PC-9 (cell line): Measurements from ENCODE around the gene TSHZ2. TPM values are rescaled to one million over a fixed set of nuclear protein-coding genes. Genes with fewer than 3 reads are reported as not detected.

ENCODE experiments used
- BruUV-seq: library from RNA; stranded (reverse); fragments of 400-500 nt; replicated peaks from 2 replicates; lab custom pipeline; 2021; lab: Mats Ljungman, UMichigan
- CTCF ChIA-PET: fragments of 300-600 bp; sonication (Branson Sonifier 250); formaldehyde crosslinking; loops from one replicate; lab custom pipeline; 2022; ENCODE audit warnings: antibody characterized with exemption; lab: Charles Lee
- POLR2A ChIA-PET: fragments of 300-600 bp; sonication (Branson Sonifier 250); formaldehyde crosslinking; loops from one replicate; lab custom pipeline; 2022; ENCODE audit warnings: antibody characterized with exemption; ENCODE audit not compliant: unreplicated experiment; lab: Charles Lee
- DNase-seq, 2 experiments: peaks; one replicate each; pipeline versions ENCODE4 v3.0.0 to v3.0.0-alpha.2; 2015 to 2022; ENCODE audit warnings: mixed read lengths in 1 of 2
- H2AFZ ChIP-seq: fragments of 200-600 bp; sonication (generic); 2 replicates; pipeline ENCODE4 v1.8.1; 2017; ENCODE audit warnings: antibody characterized with exemption
- H3F3A ChIP-seq: fragments of 200-600 bp; sonication (generic); 2 replicates; pipeline ENCODE4 v1.8.1; 2017; ENCODE audit warnings: antibody characterized with exemption, mild to moderate bottlenecking, low read depth; ENCODE audit not compliant: insufficient read depth
- H3K27ac ChIP-seq: fragments of 200-600 bp; sonication (generic); 2 replicates; pipeline ENCODE4 v1.6.1; 2016; ENCODE audit warnings: mixed run types
- H3K27me3 ChIP-seq: fragments of 200-600 bp; sonication (generic); 2 replicates; pipeline ENCODE4 v1.6.1; 2016; ENCODE audit warnings: low read depth, mixed run types; ENCODE audit not compliant: insufficient read depth
- H3K36me3 ChIP-seq: fragments of 200-600 bp; sonication (generic); 2 replicates; pipeline ENCODE4 v1.6.1; 2016; ENCODE audit warnings: low read depth, mixed run types
- H3K4me1 ChIP-seq: fragments of 200-600 bp; sonication (generic); replicated peaks from 2 replicates; pipeline ENCODE4 v1.6.1; 2016; ENCODE audit warnings: mixed run types; ENCODE audit not compliant: insufficient read depth
- H3K4me2 ChIP-seq: fragments of 200-600 bp; sonication (generic); 2 replicates; pipeline ENCODE4 v1.6.1; 2017; ENCODE audit warnings: mixed run types
- H3K4me3 ChIP-seq: fragments of 200-600 bp; sonication (generic); 2 replicates; pipeline ENCODE4 v1.6.1; 2016; ENCODE audit warnings: mixed run types
- H3K79me2 ChIP-seq: fragments of 200-600 bp; sonication (generic); 2 replicates; pipeline ENCODE4 v1.6.1; 2017; ENCODE audit warnings: low read depth, mixed run types
- H3K9me2 ChIP-seq: fragments of 200-600 bp; sonication (generic); 2 replicates; pipeline ENCODE4 v1.8.1; 2017; ENCODE audit warnings: mild to moderate bottlenecking; ENCODE audit not compliant: insufficient read depth
- H3K9me3 ChIP-seq: fragments of 200-600 bp; sonication (generic); 2 replicates; pipeline ENCODE4 v1.8.1; 2016; ENCODE audit warnings: low read depth; ENCODE audit not compliant: insufficient read depth
- H4K20me1 ChIP-seq: fragments of 200-600 bp; sonication (generic); 2 replicates; pipeline ENCODE4 v1.8.1; 2017; ENCODE audit not compliant: insufficient read depth
- CTCF ChIP-seq: fragments of 200-600 bp; sonication (generic); conservative IDR thresholded peaks from 2 replicates; pipeline ENCODE4 v1.6.1; 2017; ENCODE audit warnings: mixed run types, antibody characterized with exemption, mild to moderate bottlenecking, moderate library complexity
- EZH2 ChIP-seq: fragments of 200-600 bp; sonication (generic); IDR thresholded peaks from 2 replicates; pipeline ENCODE4 v1.8.0; 2017; ENCODE audit warnings: antibody characterized with exemption, low read depth
- intact Hi-C: fragments of 100-400 bp; cut with micrococcal nuclease; formaldehyde crosslinking; loops from one replicate; pipeline ENCODE4 v1.10.0; 2022; ENCODE audit not compliant: unreplicated experiment
- total RNA-seq: library from RNA; stranded (reverse); gene quantifications from 2 replicates; pipeline ENCODE4 v1.2.3, GENCODE V29; 2021

The TSHZ2 gene
- total RNA-seq, 1 experiment from 2014 or later = not detected

- H3K4me2 ChIP-seq = no peak overlapping the region
- ChIA-PET POLR2A (no interaction called here), CTCF (no interaction called here)
- no peak overlapping the region for H3K27ac ChIP-seq
- intact Hi-C loops = no loop called here
- TF ChIP-seq CTCF (no peak), EZH2 (no peak)
- peaks cover 3% of the 10 kb centered on the region; the same call in 1 of the 2 replicates for H3K27me3 ChIP-seq
- H3K9me2 ChIP-seq = no peaks in the 10 kb centered on the region
- no peaks in the 10 kb centered on the region for H3K4me1 ChIP-seq
- H2AFZ ChIP-seq = no peak overlapping the region
- no peaks in the 10 kb centered on the region for H3K9me3 ChIP-seq
- H3K4me3 ChIP-seq = no peak overlapping the region
- BruUV-seq = no TSS peak
- H3K79me2 ChIP-seq = no peaks in the 10 kb centered on the region
- no peaks in the 10 kb centered on the region for H3K36me3 ChIP-seq
- no peaks in the 10 kb centered on the region for H3F3A ChIP-seq
- no peaks in the 10 kb centered on the region for H4K20me1 ChIP-seq
- DNase-seq = no peak
Measured at GRCh38 chr20:52994184-52994970, 22.2 kb downstream of the TSHZ2 start.

- BruUV-seq = no TSS peak
- no peak overlapping the region for H2AFZ ChIP-seq
- DNase-seq = no peak
- intact Hi-C loops = no loop called here
- H3K27ac ChIP-seq = no peak overlapping the region
- no peaks in the 10 kb centered on the region for H3F3A ChIP-seq
- H3K9me2 ChIP-seq = no peaks in the 10 kb centered on the region
- H3K4me2 ChIP-seq = no peak overlapping the region
- H3K4me1 ChIP-seq = no peaks in the 10 kb centered on the region
- TF ChIP-seq CTCF (no peak), EZH2 (no peak)
- no peaks in the 10 kb centered on the region for H3K36me3 ChIP-seq
- ChIA-PET POLR2A (no interaction called here), CTCF (no interaction called here)
- 0 out of 2 replicates have a peak, but pooled peaks cover 5% of the 10 kb centered on the region for H3K27me3 ChIP-seq
- H3K9me3 ChIP-seq = no peaks in the 10 kb centered on the region
- H3K79me2 ChIP-seq = no peaks in the 10 kb centered on the region
- H4K20me1 ChIP-seq = no peaks in the 10 kb centered on the region
- H3K4me3 ChIP-seq = no peak overlapping the region
Measured at GRCh38 chr20:52996130-52996529, 24.0 kb downstream of the TSHZ2 start.

GRCh38 chr20:52996658-52997057, 24.5 kb downstream of the TSHZ2 start:
- intact Hi-C loops = no loop called here
- POLR2A ChIA-PET = no interaction called here

More at GRCh38 chr20:52996658-52997057, 24.5 kb downstream of the TSHZ2 start:
- no peak overlapping the region for H3K27ac ChIP-seq
- H4K20me1 ChIP-seq = no peaks in the 10 kb centered on the region
- DNase-seq = no peak
- no peaks in the 10 kb centered on the region for H3K9me2 ChIP-seq
- CTCF ChIA-PET = no interaction called here
- no peak overlapping the region for H3K4me3 ChIP-seq
- H3K79me2 ChIP-seq = no peaks in the 10 kb centered on the region
- H3K36me3 ChIP-seq = no peaks in the 10 kb centered on the region
- no peak for TF ChIP-seq CTCF
- no peak for TF ChIP-seq EZH2
- H3K9me3 ChIP-seq = no peaks in the 10 kb centered on the region
- H2AFZ ChIP-seq = no peak overlapping the region
- H3K4me2 ChIP-seq = no peak overlapping the region
- BruUV-seq = no TSS peak
- H3K27me3 ChIP-seq = 0 out of 2 replicates have a peak, but pooled peaks cover 5% of the 10 kb centered on the region
- no peaks in the 10 kb centered on the region for H3F3A ChIP-seq
- no peaks in the 10 kb centered on the region for H3K4me1 ChIP-seq
